Transverse colon (tissue), 4 donors: ENCODE results near the gene LRRC74A. TPM values are rescaled to one million over a fixed set of nuclear protein-coding genes. Genes with fewer than 3 reads are reported as not detected.
A peak's percentile ranks its signal among the peaks of the same experiment; 100 is the strongest.

Experiments
- DNase-seq: peaks from one replicate; pipeline ENCODE4 v3.0.0-alpha.2; 2019
- H3K27ac ChIP-seq, 4 donors: fragments of 200-600 bp; sonication (generic); 2 replicates each; pipeline ENCODE4 v1.5.1; 2016 to 2018; ENCODE audit warnings: inconsistent platforms in 4 of 4
- H3K27me3 ChIP-seq: fragments of 200-600 bp; sonication (generic); 2 replicates; pipeline ENCODE4 v1.5.1; 2017; ENCODE audit warnings: inconsistent platforms
- H3K36me3 ChIP-seq, 4 donors: fragments of 200-600 bp; sonication (generic); 2 replicates each; pipeline ENCODE4 v1.5.1; 2017 to 2019; ENCODE audit warnings: inconsistent platforms in 4 of 4
- H3K4me1 ChIP-seq, 4 donors: fragments of 200-600 bp; sonication (generic); 2 replicates each; pipeline ENCODE4 v1.5.1; 2017 to 2020; ENCODE audit warnings: inconsistent platforms in 4 of 4
- H3K4me3 ChIP-seq, 4 donors: fragments of 200-600 bp; sonication (generic); 1 replicate in 1 of 4; 2 replicates in 3 of 4; pipeline versions ENCODE4 v1.5.1 to v1.6.1; 2017 to 2019; ENCODE audit warnings: inconsistent platforms in 4 of 4
- H3K9me3 ChIP-seq, 2 donors: fragments of 200-600 bp; sonication (generic); 2 replicates each; pipeline ENCODE4 v1.5.1; 2017 to 2019; ENCODE audit warnings: inconsistent platforms in 2 of 2
- EP300 ChIP-seq: sonication (generic); formaldehyde crosslinking; IDR thresholded peaks from one replicate; pipeline ENCODE4 v1.6.1; 2017; ENCODE audit warnings: antibody characterized with exemption, low read depth
- POLR2A ChIP-seq: fragments of 450-650 bp; IDR thresholded peaks from one replicate; pipeline ENCODE4 v1.6.1; 2016; ENCODE audit warnings: antibody characterized with exemption, mild to moderate bottlenecking, moderate library complexity
- POLR2AphosphoS5 ChIP-seq, 3 donors: sonication (generic); formaldehyde crosslinking; IDR thresholded peaks; one replicate each; pipeline ENCODE4 v1.6.1; 2016; ENCODE audit warnings: antibody characterized with exemption in 3 of 3
- WGBS, 2 donors: methylation state at CpG; one replicate each; pipeline ENCODE4 v1.1.5; 2018; ENCODE audit warnings: low coverage in 1 of 2; 5-methylcytosine and 5-hydroxymethylcytosine counted together
- in situ Hi-C, 4 donors: fragments of 200-750 bp; cut with MboI; loops; one replicate each; pipeline versions ENCODE4 v1.15.0 to v1.15.1; 2017; ENCODE audit warnings: low sequenced_read_pairs in 3 of 4, low pct_ligation_motif_present in 1 of 4, low pct_unique_long_range_greater_than_20kb in 1 of 4
- intact Hi-C: fragments of 100-400 bp; cut with DNase I; formaldehyde crosslinking; loops from one replicate; pipeline ENCODE4 v1.15.1; 2023; ENCODE audit warnings: low total_unique reads
- total RNA-seq, 4 donors: library from RNA; depleted of rRNA; stranded (reverse); fragments of >200 nt; gene quantifications; one replicate each; pipeline ENCODE4 v1.1.0, GENCODE V29; 2016
- TF ChIP-seq, protein P1 (sequence below), 5 experiments: fragments of 200-600 bp in 3 of 5; fragments of 450-650 bp in 2 of 5; sonication (generic) in 3 of 5; IDR thresholded peaks; 1 replicate in 2 of 5; 2 replicates in 3 of 5; pipeline ENCODE4 v1.5.1; 2016 to 2017; ENCODE audit warnings: antibody characterized with exemption in 5 of 5, inconsistent platforms in 3 of 5, mild to moderate bottlenecking in 2 of 5, moderate library complexity in 1 of 5

The LRRC74A gene
- total RNA-seq, 4 donors from 2014 or later, result not detected

DNA sequence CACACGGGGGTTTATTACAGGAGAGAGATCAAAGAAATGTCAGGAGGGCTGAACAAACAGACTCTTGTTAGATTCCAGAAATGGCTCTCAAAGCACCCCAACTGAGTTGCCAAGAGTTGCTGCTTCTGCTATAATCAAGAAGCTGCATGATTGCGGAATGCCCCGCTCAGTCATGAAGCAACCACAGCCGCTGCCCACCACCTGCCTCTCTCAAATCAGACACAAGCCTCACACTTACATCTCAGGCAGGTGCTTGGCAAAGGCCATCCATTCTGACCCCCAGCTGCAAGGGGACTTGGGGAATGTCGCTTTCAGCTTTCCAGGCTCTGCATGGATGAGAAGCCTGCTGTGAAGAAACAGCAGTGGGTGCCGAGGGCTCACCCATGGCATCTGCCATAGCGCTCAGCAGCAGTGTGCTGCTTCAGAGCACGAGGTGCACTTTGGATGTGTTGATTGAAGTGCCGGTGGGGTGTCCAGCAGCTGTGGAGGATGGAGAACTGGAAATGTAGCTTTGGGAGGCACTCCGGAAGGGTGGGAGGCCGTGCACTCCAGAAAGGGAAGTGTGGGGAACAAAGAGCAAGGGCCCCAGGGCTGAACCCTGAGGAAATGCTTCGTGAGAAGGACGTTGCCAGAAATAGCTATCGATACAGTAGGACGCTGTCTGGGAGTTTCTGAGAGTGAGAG is 37.7 kb downstream of the LRRC74A start:
- Histone ChIP-seq H3K9me3 (no peaks in the 10 kb centered on the region), H3K27me3 (no peaks in the 10 kb centered on the region), H3K4me3 (no peak overlapping the region), H3K36me3 (no peaks in the 10 kb centered on the region), H3K27ac (peak overlapping the region; percentile 17 to 59 (median 35)), H3K4me1 (peaks cover 0 to 4% (median 0%) of the 10 kb centered on the region in 4 donors)
- peak; percentile 23 for DNase-seq
- WGBS, 2 donors, result 0 to 29% methylated on average over 1 to 15 of the region's 15 CpGs
- in situ Hi-C loops, result no loop called here
- TF ChIP-seq EP300 (no peak), POLR2AphosphoS5 (IDR thresholded peaks at IDR 0.05) (no peak), POLR2A (no peak)
- TF ChIP-seq, protein P1, sequence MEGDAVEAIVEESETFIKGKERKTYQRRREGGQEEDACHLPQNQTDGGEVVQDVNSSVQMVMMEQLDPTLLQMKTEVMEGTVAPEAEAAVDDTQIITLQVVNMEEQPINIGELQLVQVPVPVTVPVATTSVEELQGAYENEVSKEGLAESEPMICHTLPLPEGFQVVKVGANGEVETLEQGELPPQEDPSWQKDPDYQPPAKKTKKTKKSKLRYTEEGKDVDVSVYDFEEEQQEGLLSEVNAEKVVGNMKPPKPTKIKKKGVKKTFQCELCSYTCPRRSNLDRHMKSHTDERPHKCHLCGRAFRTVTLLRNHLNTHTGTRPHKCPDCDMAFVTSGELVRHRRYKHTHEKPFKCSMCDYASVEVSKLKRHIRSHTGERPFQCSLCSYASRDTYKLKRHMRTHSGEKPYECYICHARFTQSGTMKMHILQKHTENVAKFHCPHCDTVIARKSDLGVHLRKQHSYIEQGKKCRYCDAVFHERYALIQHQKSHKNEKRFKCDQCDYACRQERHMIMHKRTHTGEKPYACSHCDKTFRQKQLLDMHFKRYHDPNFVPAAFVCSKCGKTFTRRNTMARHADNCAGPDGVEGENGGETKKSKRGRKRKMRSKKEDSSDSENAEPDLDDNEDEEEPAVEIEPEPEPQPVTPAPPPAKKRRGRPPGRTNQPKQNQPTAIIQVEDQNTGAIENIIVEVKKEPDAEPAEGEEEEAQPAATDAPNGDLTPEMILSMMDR (IDR thresholded peaks at IDR 0.05), result no peak
- intact Hi-C loops, result no loop called here

DNA sequence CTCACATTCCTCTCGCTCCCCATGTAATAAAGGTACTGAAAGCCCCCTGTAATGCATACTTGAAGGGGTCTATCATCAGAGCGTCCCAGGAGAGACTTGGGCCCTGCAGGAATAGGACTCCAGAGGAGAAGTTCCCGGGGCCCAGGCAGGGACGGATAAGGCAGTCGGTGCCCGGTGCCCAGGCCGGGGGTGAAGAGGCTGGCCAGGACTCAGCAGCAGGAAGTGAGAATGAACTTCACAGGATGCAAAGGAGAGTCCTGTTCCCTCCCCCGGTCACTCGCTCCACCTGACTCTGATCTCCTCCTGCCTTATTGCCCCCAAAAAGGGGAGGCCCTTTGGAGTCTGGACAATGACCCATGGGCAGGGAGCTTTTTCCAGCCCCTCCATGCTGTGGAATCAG is 40.2 kb downstream of the LRRC74A start:
- in situ Hi-C loops, result no loop called here

DNA sequence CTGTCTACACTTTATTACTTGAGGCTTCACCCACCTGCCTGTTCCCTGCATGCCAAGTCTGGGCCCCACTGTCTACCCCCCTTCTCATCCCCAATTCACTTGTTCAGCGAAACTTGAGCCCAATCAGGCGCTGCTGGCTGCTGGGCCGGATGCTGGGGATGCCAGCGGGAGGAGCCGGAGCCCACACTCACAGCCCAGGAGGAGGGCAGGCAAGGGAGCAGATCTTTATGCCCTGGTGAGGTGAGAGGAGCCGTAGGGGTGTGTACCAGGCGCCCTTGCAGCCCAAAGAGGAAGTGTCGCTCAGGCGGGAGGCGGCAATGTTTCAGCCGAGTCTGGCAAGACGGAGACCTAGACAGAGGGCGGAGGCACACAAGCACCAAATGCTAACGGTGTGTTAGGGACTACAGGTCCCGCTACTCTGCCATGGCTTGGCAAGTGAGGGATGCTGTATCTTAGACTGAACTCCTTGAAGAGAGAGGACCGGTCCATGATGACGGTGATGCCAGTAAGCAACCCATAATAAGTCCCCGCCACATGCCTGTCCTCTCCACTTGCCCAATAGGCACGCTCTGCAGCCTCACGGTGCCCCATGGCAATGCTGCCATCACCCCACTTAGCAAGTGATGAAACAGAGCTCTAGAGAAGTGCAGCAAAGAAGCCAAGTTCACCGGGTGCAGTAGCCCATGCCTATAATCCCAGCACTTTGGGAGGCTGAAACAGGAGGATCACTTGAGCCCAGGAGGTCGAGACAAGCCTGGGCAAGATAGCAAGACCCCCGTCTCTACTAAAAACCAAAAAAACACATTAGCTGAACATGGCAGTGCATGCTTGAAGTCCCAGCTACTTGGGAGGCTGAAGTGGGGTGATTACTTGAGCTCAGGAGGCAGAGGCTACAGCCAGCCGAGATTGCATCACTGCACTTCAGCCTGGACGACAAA is 41.6 kb downstream of the LRRC74A start:
- in situ Hi-C loops (no loop called here), intact Hi-C loops (no loop called here)
- no peaks in the 10 kb centered on the region for H3K36me3 ChIP-seq
- TF ChIP-seq POLR2AphosphoS5 (IDR thresholded peaks at IDR 0.05) (no peak), EP300 (no peak), POLR2A (no peak)
- TF ChIP-seq, protein P1 (IDR thresholded peaks at IDR 0.05), result no peak
- H3K27me3 ChIP-seq, result no peaks in the 10 kb centered on the region
- no peak overlapping the region for H3K27ac ChIP-seq
- H3K4me3 ChIP-seq, result no peak overlapping the region
- DNase-seq, result peak; percentile 17
- H3K4me1 ChIP-seq, result peaks cover 0 to 4% (median 0%) of the 10 kb centered on the region in 4 donors
- 60 to 65% methylated on average over 7 to 23 of the region's 25 CpGs for WGBS, 2 donors
- no peaks in the 10 kb centered on the region for H3K9me3 ChIP-seq

More for the DNA sequence above, 40.2 kb downstream of the LRRC74A start:
- Histone ChIP-seq H3K36me3 (no peaks in the 10 kb centered on the region), H3K4me1 (peaks cover 0 to 4% (median 0%) of the 10 kb centered on the region in 4 donors), H3K27ac (no peak overlapping the region), H3K4me3 (no peak overlapping the region), H3K9me3 (no peaks in the 10 kb centered on the region), H3K27me3 (no peaks in the 10 kb centered on the region)
- 62% methylated on average over 9 of the region's 9 CpGs; no CpG with 5 or more reads in 1 of the 2 donors for WGBS, 2 donors
- TF ChIP-seq POLR2A (no peak), POLR2AphosphoS5 (IDR thresholded peaks at IDR 0.05) (no peak)
- intact Hi-C loops, result no loop called here
- no peak for DNase-seq

- Histone ChIP-seq H3K27me3 (no peaks in the 10 kb centered on the region), H3K4me3 (no peak overlapping the region), H3K27ac (no peak overlapping the region), H3K4me1 (peaks cover 0 to 4% (median 0%) of the 10 kb centered on the region in 4 donors), H3K9me3 (no peaks in the 10 kb centered on the region), H3K36me3 (no peaks in the 10 kb centered on the region)
- WGBS, 2 donors, result 83% methylated on average over 6 to 29 of the region's 29 CpGs
- in situ Hi-C loops (no loop called here), intact Hi-C loops (no loop called here)
- TF ChIP-seq, protein P1 (IDR thresholded peaks at IDR 0.05), result no peak
- no peak for TF ChIP-seq POLR2AphosphoS5 (IDR thresholded peaks at IDR 0.05)
- TF ChIP-seq POLR2A, result no peak
- no peak for TF ChIP-seq EP300
- DNase-seq, result no peak
Observed at GRCh38 chr14:76868454-76869170, 42.4 kb downstream of the LRRC74A start.
